HepG2 (cell line): ENCODE measurements around the gene SH3PXD2A. TPM values are rescaled to one million over a fixed set of nuclear protein-coding genes. Genes with fewer than 3 reads are reported as not detected.

Experiments
- ARNTL ChIP-seq: sonication (generic); formaldehyde crosslinking; IDR thresholded peaks from 2 replicates; pipeline ENCODE4 v1.4.0; 2020; ENCODE audit warnings: mild to moderate bottlenecking, missing genetic modification reagents
- FIP1L1 ChIP-seq: fragments of 200-400 bp; formaldehyde crosslinking; IDR thresholded peaks from 2 replicates; pipeline ENCODE4 v1.6.1; 2018; ENCODE audit warnings: low read depth, mild to moderate bottlenecking, low read length, moderate library complexity, borderline replicate concordance; ENCODE audit not compliant: insufficient read depth
- HNF4G ChIP-seq, 2 experiments: sonication (generic) in 1 of 2; formaldehyde crosslinking in 1 of 2; IDR thresholded peaks; 2 replicates each; pipeline versions ENCODE4 v1.4.0 to v1.6.1; 2011 to 2020; ENCODE audit warnings: borderline replicate concordance in 2 of 2, low read depth in 2 of 2, mild to moderate bottlenecking in 2 of 2, low read length in 1 of 2, missing genetic modification reagents in 1 of 2, moderate library complexity in 1 of 2
- MIER2 ChIP-seq: IDR thresholded peaks from 2 replicates; pipeline ENCODE4 v1.6.1; 2016; ENCODE audit warnings: missing biosample characterization, missing genetic modification reagents
- NCOA2 ChIP-seq: sonication (generic); formaldehyde crosslinking; IDR thresholded peaks from 2 replicates; pipeline ENCODE4 v1.8.0; 2022; ENCODE audit warnings: inconsistent platforms
- PAF1 ChIP-seq: IDR thresholded peaks from 2 replicates; pipeline ENCODE4 v1.6.1; 2016; ENCODE audit warnings: missing genetic modification reagents, missing compliant biosample characterization
- POGK ChIP-seq: sonication (generic); formaldehyde crosslinking; conservative IDR thresholded peaks from 2 replicates; pipeline ENCODE4 v1.8.0; 2022; ENCODE audit warnings: mild to moderate bottlenecking, moderate library complexity, missing genetic modification reagents
- PTBP1 ChIP-seq: fragments of 200-400 bp; formaldehyde crosslinking; IDR thresholded peaks from 2 replicates; pipeline ENCODE4 v1.6.1; 2018; ENCODE audit warnings: low read length, low read depth; ENCODE audit not compliant: poor library complexity, severe bottlenecking
- RAD51 ChIP-seq: fragments of 450-650 bp; IDR thresholded peaks from 2 replicates; pipeline ENCODE4 v1.6.1; 2016; ENCODE audit warnings: borderline replicate concordance
- RBAK ChIP-seq: sonication (generic); formaldehyde crosslinking; IDR thresholded peaks from 2 replicates; pipeline ENCODE4 v1.5.1; 2020; ENCODE audit warnings: mild to moderate bottlenecking, missing genetic modification reagents
- REPIN1 ChIP-seq: sonication (generic); formaldehyde crosslinking; IDR thresholded peaks from 2 replicates; pipeline ENCODE4 v1.8.0; 2022; ENCODE audit warnings: missing genetic modification reagents, low read depth, mild to moderate bottlenecking, borderline replicate concordance
- SCMH1 ChIP-seq: sonication (generic); formaldehyde crosslinking; IDR thresholded peaks from 2 replicates; pipeline ENCODE4 v1.9.0; 2021; ENCODE audit warnings: missing genetic modification reagents, mild to moderate bottlenecking, borderline replicate concordance
- SMARCC2 ChIP-seq: fragments of 450-650 bp; IDR thresholded peaks from 2 replicates; pipeline ENCODE4 v1.6.1; 2017; ENCODE audit warnings: antibody characterized with exemption, mild to moderate bottlenecking
- ZNF10 ChIP-seq: sonication (generic); formaldehyde crosslinking; IDR thresholded peaks from 2 replicates; pipeline ENCODE4 v1.4.0; 2020; ENCODE audit warnings: mild to moderate bottlenecking, low read depth, missing genetic modification reagents, borderline replicate concordance
- ZNF543 ChIP-seq: sonication (generic); formaldehyde crosslinking; IDR thresholded peaks from 2 replicates; pipeline ENCODE4 v1.4.0; 2020; ENCODE audit warnings: mild to moderate bottlenecking, missing genetic modification reagents
- ZNF570 ChIP-seq: sonication (generic); formaldehyde crosslinking; IDR thresholded peaks from 2 replicates; pipeline ENCODE4 v1.4.0; 2020; ENCODE audit warnings: mild to moderate bottlenecking, missing genetic modification reagents, borderline replicate concordance
- ZNF615 ChIP-seq: sonication (generic); formaldehyde crosslinking; IDR thresholded peaks from 2 replicates; pipeline ENCODE4 v1.5.0; 2020; ENCODE audit warnings: mild to moderate bottlenecking, missing genetic modification reagents, borderline replicate concordance
- ZSCAN30 ChIP-seq: sonication (generic); formaldehyde crosslinking; IDR thresholded peaks from 2 replicates; pipeline ENCODE4 v1.5.0; 2020; ENCODE audit warnings: mild to moderate bottlenecking, missing genetic modification reagents
- polyA plus RNA-seq, 8 experiments: library from polyadenylated mRNA; depleted of rRNA in 3 of 8; stranded (reverse) in 7 of 8; unstranded in 1 of 8; fragments of >200 nt; fragmentation: Illumina TruSeq in 4 of 8; extraction: Trizol in 4 of 8; gene quantifications; 2 replicates each; pipeline versions ENCODE4 v1.2.1 to v1.2.3, GENCODE V29; 2011 to 2016; ENCODE audit warnings: low read depth in 4 of 8, missing spikeins in 1 of 8, mixed read lengths in 1 of 8; ENCODE audit not compliant: insufficient read depth in 1 of 8
- total RNA-seq, 5 experiments: library from RNA; depleted of rRNA; stranded (reverse); fragments of >200 nt; fragmentation: Illumina TruSeq; extraction: Trizol; gene quantifications; 2 replicates each; pipeline ENCODE4 v1.2.3, GENCODE V29; 2016; ENCODE audit warnings: low read depth in 1 of 5
- TF ChIP-seq, protein P1 (sequence below): sonication (generic); formaldehyde crosslinking; IDR thresholded peaks from 2 replicates; pipeline ENCODE4 v1.4.0; 2020; ENCODE audit warnings: missing genetic modification reagents
- TF ChIP-seq, protein P2 (sequence below): sonication (generic); formaldehyde crosslinking; IDR thresholded peaks from 2 replicates; pipeline ENCODE4 v1.5.1; 2020; ENCODE audit warnings: missing genetic modification reagents, mild to moderate bottlenecking, borderline replicate concordance

SH3PXD2A gene
- total and polyA plus RNA-seq, 2 of the 13 experiments (the other 11 are each of a cell fraction or from before 2014, with no cell fraction given) = 11.1 to 11.3 TPM

DNA sequence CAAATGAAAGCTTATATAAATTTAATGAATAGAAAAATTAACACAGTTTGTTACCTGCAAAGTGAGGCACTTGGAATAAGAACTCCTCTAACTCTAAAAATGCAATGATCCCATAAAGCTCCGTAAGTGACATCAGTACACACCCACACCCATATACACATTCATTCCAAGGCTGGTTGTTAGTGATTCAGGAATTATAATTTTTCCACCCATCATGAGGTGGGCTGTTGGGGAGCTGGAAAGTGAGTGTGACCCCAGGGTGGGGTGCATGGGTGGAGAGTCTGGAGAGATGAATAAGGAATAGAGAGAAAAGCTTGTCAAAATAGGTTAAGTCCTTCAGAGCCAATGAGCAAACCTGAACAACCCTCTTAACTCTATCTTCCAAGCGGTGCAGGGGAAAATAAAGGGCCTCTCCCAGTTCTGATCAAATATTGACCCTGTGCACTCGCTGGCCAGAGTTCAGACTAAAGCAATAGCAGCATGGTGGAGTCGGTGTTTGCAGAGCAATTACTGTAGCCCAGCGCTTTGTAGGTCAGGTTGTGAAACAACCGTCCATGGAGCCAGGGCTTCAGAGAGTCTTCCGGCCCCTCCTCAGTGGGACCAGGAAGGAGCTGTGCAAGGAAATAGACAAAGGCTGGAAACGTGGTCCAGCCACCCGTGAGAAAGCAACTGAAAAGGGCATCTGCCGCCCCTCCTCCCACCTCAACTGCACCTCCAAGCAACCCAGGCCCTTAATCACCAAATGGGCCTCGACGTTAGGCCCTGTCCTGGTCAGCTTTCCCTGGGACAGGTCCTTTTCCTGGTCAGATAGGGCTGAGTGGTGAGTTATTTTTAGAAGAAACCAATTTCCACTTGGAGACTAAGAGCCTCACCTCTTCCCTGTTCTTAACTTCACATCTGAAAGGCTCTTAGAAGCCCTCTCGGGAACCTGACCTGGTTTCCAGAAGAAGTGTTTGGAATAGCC lies 61.2 kb downstream of the SH3PXD2A start (continued):
- TF ChIP-seq POGK (CRISPR knock-in tag) (peak; percentile 82; the same call in 1 of the 2 replicates), ZNF570 (CRISPR knock-in tag) (0 out of 2 replicates have a peak, but pooled peaks have one; percentile 64), NCOA2 (peak; percentile 99), SCMH1 (CRISPR knock-in tag) (no peak), ZNF543 (CRISPR knock-in tag) (peak; percentile 92), PAF1 (no peak), RAD51 (no peak), ZNF10 (CRISPR knock-in tag) (no peak), HNF4G (IDR thresholded peaks at IDR 0.05; ENCODE audit: borderline replicate concordance, low read depth, low read length) (peak; percentile 97), HNF4G (CRISPR knock-in tag; IDR thresholded peaks at IDR 0.05; ENCODE audit: borderline replicate concordance, low read depth) (peak; percentile 92; the same call in 1 of the 2 replicates), ZSCAN30 (no peak), RBAK (no peak), ARNTL (CRISPR knock-in tag) (peak; percentile 89), PTBP1 (no peak), MIER2 (CRISPR knock-in tag) (peak; percentile 60; the same call in 1 of the 2 replicates), ZNF615 (CRISPR knock-in tag) (no peak), FIP1L1 (peak; percentile 61; the same call in 1 of the 2 replicates), REPIN1 (CRISPR knock-in tag) (peak; percentile 72; the same call in 1 of the 2 replicates), SMARCC2 (peak; percentile 82; the same call in 1 of the 2 replicates)
- TF ChIP-seq, protein P1, sequence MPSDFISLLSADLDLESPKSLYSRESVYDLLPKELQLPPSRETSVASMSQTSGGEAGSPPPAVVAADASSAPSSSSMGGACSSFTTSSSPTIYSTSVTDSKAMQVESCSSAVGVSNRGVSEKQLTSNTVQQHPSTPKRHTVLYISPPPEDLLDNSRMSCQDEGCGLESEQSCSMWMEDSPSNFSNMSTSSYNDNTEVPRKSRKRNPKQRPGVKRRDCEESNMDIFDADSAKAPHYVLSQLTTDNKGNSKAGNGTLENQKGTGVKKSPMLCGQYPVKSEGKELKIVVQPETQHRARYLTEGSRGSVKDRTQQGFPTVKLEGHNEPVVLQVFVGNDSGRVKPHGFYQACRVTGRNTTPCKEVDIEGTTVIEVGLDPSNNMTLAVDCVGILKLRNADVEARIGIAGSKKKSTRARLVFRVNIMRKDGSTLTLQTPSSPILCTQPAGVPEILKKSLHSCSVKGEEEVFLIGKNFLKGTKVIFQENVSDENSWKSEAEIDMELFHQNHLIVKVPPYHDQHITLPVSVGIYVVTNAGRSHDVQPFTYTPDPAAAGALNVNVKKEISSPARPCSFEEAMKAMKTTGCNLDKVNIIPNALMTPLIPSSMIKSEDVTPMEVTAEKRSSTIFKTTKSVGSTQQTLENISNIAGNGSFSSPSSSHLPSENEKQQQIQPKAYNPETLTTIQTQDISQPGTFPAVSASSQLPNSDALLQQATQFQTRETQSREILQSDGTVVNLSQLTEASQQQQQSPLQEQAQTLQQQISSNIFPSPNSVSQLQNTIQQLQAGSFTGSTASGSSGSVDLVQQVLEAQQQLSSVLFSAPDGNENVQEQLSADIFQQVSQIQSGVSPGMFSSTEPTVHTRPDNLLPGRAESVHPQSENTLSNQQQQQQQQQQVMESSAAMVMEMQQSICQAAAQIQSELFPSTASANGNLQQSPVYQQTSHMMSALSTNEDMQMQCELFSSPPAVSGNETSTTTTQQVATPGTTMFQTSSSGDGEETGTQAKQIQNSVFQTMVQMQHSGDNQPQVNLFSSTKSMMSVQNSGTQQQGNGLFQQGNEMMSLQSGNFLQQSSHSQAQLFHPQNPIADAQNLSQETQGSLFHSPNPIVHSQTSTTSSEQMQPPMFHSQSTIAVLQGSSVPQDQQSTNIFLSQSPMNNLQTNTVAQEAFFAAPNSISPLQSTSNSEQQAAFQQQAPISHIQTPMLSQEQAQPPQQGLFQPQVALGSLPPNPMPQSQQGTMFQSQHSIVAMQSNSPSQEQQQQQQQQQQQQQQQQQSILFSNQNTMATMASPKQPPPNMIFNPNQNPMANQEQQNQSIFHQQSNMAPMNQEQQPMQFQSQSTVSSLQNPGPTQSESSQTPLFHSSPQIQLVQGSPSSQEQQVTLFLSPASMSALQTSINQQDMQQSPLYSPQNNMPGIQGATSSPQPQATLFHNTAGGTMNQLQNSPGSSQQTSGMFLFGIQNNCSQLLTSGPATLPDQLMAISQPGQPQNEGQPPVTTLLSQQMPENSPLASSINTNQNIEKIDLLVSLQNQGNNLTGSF (CRISPR knock-in tag) = no peak
- TF ChIP-seq, protein P2, sequence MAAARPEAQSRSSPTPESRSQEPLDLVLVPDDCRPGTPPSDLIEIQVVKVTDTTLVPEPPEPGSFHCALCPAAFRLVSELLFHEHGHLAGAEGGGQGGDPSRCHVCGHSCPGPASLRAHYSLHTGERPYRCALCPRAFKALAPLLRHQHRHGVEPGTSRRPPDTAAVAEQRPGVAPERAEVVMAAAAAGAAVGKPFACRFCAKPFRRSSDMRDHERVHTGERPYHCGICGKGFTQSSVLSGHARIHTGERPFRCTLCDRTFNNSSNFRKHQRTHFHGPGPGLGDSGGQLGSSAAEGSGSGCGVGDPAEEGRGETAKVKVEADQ (CRISPR knock-in tag) = no peak
